ENCODE results near the gene TST.

The TST gene

DNA sequence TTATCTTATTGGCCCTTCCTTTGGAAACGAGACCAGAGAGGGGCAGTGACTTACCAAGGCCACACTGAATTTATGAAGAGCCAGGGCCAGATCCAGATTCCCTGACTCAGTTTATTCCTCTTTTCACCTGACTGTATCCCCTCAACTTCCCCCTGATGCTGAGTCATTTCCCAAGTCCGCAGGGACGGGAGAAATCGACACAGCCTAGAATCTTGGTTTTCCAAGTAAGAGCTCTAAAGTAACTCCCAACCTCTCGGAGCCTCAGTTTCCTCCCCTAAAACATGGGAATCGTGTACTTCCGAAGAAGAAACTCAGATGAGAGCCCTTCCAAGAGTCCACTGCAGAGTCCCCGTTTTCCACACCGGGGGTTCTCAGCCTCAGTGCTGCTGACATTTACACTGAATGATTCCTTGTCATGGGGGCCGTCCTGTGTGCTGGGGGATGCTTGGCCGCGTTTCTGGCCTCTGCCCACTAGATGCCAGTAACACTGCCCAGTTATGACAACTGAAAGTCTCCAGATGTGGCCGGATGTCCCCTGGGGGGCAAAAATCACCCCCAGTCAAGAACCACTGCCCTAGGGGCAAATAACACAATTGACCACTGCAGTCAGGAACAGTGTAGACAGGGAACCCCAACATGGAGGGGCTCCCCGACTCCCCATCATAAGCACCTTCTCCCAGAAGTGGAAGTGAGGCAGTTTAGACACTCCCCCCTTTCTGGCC, 11.5 kb upstream of the TST start:
- DNase-seq: no peak

DNA sequence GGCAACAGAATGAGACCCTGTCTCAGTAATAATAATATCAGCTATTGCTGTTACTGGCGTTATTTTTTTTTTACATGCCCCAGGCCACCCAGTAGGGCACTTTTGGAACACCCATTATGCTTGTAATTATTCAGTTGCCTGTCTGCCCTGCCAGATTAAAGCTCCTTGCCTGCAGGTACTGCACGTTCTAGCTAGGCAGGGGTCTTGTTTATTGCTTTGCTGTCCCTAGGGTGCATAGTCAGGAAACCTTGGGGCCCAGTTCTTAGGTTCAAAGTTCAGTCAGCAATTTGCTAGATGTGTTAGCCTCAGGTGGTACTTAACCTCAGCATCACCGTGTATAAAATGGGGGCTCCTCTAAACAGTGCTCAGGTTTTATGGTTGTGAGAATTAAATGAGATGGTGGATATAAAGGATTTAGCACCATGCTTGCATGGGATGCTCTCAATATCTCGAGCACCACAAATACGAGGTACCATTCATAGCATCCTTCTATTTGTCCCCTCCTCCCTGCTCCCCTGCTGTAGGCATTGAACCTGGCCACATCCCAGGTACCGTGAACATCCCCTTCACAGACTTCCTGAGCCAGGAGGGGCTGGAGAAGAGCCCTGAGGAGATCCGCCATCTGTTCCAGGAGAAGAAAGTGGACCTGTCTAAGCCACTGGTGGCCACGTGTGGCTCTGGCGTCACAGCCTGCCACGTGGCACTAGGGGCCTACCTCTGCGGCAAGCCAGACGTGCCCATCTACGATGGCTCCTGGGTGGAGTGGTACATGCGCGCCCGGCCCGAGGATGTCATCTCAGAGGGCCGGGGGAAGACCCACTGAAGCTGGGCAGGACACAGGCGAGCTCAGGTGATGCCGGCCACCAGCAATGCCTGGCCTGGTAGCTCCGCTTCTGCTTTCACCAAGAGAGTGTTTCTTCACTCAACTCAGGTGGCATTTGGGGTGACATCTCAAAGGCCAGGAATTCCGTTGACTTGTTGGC, 9.7 kb upstream of the TST start:
- no peak for DNase-seq

DNA sequence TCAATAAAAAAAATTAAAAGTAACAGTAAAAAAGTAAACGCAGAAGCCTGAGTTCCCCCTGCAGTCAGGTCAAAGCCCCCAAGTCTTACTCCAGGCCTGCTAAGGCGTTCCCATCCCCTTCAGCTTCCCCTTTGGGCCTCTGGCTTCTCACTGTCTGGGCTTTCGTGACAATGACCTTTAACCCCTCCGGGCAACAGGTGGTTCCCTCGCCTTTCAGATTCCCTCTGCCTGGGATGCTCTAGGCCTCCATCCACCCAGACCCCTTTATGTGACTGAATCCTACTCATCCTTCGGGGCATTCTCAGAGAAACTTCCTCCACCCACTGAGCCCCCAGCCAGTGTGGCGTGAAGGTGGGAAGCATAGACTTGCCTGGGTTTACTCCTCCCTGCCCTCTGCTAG, 8.3 kb upstream of the TST start:
- no peak for DNase-seq

GRCh38 chr22:37026325-37026724, 7.1 kb upstream of the TST start:
- no peak for DNase-seq

DNA sequence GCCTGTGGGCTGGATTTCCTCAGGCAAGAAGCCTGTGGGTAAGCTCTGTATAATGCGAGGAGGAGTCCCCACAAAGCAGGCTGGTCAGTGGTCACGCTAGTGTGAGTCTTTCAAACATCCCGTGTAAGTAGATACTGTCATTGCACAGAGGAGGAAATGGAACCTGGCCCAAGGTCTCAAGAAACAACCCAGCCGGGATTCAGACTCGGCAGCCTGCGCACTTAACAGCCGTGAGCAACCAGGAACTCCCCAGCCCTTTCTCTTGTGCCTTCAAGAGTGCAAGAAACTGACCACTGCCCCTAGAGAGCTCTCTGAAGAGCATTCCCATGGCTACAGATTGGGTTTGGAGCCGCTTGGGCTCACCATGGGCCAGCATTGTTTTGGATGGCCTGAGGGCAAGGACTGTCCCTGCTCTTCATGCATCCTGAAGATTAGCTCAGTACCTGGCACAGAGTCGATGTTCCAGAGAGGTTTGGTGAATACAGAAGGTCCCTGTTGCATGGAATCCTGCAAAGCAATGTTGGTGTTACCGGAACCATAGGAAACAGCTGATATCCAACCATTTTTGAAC, 6.3 kb upstream of the TST start:
- DNase-seq: no peak

- no peak for DNase-seq
Observed at GRCh38 chr22:37024339-37025157, 5.3 kb upstream of the TST start.

DNA sequence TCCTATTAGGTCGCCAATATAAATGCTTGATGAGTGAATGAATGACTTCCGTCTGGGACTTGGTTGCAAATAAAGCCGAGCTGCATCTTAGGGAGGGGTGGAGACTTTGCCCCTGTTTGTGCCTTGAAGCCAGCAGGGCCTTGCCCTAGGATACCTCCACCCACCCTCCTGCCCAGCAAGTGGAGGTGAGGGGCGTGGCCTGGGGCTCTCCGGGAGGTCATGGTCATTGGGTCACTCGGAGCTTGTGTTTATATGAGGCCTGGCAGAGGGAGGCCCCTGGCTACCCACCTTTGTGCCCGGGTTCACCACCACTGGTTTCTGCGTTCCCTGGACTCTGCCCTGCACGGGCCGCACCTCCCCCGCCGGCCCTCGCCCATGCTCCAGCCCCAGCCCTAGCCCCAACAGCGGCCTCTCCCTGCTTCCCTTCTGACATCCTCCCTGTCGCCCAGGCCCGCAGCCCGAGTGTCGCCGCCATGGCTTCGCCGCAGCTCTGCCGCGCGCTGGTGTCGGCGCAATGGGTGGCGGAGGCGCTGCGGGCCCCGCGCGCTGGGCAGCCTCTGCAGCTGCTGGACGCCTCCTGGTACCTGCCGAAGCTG, 4.6 kb upstream of the TST start:
- DNase-seq: no peak

- DNase-seq: no peak
Observed at GRCh38 chr22:37022483-37023337, 3.5 kb upstream of the TST start.

- DNase-seq: no peak
Observed at GRCh38 chr22:37021710-37022482, 2.6 kb upstream of the TST start.

GRCh38 chr22:37021041-37021440, 1.8 kb upstream of the TST start:
- DNase-seq: no peak

DNA sequence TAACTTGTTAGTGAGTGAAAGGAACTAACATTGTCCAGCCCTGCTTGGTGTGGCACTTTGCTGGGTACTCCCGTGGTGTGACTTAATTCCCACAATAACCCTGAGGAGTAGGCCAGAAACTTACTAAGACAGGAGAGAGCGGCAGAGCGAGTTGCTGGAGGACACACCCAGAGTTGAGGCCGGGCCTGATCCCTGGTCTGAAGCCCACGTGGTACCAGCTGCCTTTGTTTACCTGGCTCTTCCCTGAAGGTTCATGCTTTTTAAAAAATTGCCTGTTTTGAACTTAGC, 889 bp upstream of the TST start:
- no peak for DNase-seq

DNA sequence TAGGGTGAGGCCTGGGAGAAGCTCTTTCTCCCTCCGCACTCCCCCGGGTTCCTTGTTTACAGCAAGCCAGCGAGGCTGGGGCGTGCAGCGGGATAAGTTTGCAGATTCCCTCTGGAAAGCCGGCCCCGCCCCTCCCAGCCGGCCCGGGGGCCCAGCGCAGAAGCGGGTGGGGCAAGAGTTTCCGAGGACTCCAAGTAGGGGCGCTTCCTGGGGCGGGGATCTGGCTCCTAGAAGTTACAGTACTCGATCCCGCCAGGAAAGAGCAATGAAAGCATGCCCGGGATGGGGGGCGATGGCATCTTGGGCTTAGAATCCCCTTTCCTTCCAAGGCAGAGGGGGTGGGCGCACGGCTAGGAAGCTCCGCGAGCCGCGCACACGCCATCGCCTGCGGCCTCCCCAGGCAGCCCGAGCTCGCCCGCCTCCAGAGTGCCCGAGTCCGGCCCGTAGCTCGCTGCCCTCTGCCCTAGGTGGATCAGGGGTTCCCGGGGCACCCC, 385 bp downstream of the TST start:
- DNase-seq: no peak

DNA sequence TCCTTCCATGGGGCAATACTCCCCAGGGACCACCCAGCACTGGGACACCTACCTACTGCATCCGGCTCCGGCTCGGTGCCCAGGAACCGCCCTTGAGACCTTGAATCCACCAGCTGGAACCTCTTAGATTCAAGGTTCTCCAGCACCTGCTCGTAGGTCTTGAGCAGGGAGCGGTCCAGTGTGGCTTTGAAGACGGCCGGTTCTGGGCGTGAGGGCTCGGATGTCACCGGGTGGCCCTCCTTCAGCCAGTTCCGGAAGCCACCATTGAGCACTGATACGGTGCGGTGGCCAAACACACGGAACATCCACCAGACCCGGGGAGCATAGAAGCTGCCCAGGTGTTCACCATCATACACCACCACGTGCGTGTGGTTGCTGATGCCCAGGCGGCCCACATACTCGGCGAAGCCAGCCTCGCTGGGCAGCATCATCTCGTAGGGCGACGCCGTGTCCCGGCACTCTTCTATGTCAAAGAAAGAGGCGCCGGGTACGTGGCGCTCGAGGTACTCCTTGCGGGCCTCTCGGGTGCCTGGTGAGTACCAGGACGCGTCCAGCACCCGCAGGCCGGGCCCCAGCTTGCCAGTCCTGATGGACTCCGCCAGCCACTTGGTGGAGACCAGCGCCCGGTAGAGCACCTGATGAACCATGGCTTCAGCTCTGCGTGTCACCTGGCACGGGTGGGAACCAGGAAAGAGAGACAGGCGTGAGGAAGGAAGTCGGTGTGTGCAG, 997 bp downstream of the TST start:
- DNase-seq: no peak

DNA sequence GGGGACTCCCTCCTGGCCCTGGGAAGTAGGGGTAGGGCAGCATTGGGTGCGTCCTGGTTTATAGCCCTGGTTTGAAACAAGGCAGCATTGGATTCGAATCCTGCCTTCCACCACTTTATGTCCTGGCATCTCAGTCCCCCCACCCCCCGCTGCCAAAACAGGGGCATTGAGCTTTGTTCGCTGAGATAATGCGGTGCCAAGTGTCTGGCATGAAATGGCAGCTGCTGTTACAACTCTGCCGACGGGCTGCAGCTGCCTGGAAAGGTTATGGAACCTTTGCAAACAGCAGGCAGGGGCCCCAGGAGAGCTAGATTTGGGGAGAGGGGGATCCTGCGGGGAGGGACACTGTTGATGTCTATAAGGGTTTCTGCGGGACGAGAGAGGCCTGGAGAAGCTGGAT, 1.9 kb downstream of the TST start:
- no peak for DNase-seq

DNA sequence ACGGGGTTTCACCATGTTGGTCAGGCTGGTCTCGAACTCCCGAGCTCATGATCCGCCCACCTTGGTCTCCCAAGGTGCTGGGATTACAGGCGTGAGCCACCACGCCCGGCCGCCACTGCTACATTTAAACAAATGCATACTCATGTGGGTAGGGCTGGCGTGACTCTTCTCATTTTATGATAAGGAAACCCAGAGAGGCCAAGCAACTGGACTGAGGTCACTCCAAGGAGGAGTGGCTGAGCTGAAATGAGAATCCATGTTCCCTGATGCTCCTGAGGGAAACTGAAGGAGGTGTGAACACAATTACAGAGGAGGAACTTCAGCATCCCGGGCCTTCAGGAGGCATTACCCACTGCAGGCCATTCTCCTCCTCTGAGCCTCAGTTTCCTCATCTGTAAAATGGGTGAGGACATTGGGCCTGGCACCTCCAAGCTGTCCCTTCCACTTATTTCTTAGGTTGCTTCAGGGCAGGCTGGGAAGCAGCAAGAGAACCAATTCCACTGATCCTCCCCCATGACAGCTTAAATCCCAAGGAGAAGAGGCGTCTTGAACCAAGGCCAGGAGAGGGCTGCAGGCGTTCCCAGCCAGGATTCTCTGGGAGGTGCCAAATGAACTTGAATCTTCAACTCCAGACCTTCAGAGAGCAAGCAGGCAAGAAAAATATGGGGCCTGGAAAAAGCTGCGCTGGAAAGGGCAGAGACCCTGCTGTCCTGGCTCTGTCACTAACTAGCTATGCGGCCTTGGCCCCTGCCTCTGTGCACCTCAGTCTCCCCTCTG, 2.9 kb downstream of the TST start:
- no peak for DNase-seq

DNA sequence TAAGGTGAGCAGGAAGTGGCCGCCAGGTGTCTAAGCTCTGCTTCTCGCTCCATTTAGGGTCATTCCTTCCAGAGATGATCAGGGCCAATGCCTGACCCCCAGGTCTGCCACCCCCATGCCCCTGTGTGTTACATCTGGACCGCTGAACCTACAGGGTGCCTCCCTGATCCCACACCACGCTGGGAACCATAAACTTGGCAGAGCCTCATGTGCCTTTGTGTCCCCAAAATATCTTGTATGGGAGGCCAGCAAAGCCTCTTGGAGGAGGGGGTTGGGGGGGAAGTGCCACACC, 3.7 kb downstream of the TST start:
- no peak for DNase-seq

- DNase-seq: no peak
Observed at GRCh38 chr22:37014835-37015586, 4.2 kb downstream of the TST start.

GRCh38 chr22:37014415-37014806, 4.8 kb downstream of the TST start:
- no peak for DNase-seq

DNA sequence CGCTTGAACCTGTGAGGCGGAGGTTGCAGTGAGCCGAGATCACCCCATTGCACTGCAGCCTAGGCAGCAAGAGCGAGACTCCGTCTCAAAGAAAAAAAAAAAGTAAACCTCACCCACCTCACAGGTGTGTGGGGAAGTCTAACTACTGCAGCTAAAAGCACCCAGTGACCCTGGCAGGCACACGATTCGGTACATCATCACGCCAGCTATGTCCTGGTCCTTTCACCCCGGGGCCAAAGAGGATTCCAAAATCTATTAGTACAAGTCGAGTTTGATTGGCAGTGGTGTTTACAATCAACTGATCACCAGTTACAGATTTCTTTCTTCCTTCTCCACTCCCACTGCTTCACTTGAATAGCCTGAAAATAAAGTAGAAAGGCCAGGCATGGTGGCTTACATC, 6.3 kb downstream of the TST start:
- no peak for DNase-seq

Data from GOT3 (cell line).